Measurements from ENCODE around the gene DCBLD1. TPM values are rescaled to one million over a fixed set of nuclear protein-coding genes. Genes with fewer than 3 reads are reported as not detected.

Gene DCBLD1
- total and polyA plus RNA-seq, 9 of the 15 experiments (the other 6 are each of a cell fraction or from before 2014, with no cell fraction given): 0.80 to 8.5 (median 6.8) TPM

DNA sequence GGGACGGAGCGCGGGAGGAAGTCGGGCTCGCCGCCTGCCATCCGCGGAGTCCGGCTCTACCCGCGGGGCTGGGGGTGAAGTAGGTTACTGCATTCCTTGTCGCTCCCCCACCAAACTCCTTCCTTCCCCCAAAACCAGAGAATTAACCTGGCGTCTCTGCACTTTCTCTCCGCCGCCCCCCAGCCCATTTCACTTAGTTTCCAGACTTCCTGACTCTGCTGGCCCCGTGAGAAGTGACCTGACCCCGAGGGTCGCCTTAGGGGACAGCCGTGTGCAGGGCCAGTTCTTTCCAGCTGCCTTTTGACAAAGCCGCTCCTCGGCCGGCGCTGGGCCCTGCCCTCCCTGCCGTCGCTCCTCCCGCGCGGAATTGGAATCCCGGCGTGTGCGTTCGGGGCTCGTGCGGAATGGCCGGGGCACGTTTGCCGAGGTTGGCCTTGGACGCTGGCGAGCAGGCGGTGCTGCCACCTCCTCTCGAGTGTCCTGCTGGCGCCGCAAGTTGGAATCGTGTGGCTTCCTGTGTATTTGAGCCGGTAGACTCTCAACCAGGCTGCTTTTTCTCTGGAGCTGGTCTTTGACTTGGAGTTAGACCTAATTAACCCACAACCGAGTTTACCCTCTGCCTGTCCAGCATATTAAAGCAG, 650 bp downstream of the DCBLD1 start (continued):
- TF ChIP-seq, protein P1, sequence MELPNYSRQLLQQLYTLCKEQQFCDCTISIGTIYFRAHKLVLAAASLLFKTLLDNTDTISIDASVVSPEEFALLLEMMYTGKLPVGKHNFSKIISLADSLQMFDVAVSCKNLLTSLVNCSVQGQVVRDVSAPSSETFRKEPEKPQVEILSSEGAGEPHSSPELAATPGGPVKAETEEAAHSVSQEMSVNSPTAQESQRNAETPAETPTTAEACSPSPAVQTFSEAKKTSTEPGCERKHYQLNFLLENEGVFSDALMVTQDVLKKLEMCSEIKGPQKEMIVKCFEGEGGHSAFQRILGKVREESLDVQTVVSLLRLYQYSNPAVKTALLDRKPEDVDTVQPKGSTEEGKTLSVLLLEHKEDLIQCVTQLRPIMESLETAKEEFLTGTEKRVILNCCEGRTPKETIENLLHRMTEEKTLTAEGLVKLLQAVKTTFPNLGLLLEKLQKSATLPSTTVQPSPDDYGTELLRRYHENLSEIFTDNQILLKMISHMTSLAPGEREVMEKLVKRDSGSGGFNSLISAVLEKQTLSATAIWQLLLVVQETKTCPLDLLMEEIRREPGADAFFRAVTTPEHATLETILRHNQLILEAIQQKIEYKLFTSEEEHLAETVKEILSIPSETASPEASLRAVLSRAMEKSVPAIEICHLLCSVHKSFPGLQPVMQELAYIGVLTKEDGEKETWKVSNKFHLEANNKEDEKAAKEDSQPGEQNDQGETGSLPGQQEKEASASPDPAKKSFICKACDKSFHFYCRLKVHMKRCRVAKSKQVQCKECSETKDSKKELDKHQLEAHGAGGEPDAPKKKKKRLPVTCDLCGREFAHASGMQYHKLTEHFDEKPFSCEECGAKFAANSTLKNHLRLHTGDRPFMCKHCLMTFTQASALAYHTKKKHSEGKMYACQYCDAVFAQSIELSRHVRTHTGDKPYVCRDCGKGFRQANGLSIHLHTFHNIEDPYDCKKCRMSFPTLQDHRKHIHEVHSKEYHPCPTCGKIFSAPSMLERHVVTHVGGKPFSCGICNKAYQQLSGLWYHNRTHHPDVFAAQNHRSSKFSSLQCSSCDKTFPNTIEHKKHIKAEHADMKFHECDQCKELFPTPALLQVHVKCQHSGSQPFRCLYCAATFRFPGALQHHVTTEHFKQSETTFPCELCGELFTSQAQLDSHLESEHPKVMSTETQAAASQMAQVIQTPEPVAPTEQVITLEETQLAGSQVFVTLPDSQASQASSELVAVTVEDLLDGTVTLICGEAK (IDR thresholded peaks at IDR 0.05): peak; percentile 34; the same call in 1 of the 2 replicates
- TF ChIP-seq, protein P1 (CRISPR knock-in tag; IDR thresholded peaks at IDR 0.05): no peak
- TF ChIP-seq, protein P2, sequence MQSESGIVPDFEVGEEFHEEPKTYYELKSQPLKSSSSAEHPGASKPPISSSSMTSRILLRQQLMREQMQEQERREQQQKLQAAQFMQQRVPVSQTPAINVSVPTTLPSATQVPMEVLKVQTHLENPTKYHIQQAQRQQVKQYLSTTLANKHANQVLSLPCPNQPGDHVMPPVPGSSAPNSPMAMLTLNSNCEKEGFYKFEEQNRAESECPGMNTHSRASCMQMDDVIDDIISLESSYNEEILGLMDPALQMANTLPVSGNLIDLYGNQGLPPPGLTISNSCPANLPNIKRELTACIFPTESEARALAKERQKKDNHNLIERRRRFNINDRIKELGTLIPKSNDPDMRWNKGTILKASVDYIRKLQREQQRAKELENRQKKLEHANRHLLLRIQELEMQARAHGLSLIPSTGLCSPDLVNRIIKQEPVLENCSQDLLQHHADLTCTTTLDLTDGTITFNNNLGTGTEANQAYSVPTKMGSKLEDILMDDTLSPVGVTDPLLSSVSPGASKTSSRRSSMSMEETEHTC (IDR thresholded peaks at IDR 0.05): no peak
- TF ChIP-seq POLR2A (conservative IDR thresholded peaks at IDR 0.05): peak; percentile 65
- TF ChIP-seq MAFK (IDR thresholded peaks at IDR 0.05; ENCODE audit: low read length): no peak
- peak; percentile 60 for TF ChIP-seq RNF2 (IDR thresholded peaks at IDR 0.05)
- TF ChIP-seq NR2C1 (IDR thresholded peaks at IDR 0.05): no peak
- TF ChIP-seq NR2C1 (tag; IDR thresholded peaks at IDR 0.05): no peak
- no peak for TF ChIP-seq TFAM (CRISPR knock-in tag; conservative IDR thresholded peaks at IDR 0.05)
- TF ChIP-seq, protein P3, sequence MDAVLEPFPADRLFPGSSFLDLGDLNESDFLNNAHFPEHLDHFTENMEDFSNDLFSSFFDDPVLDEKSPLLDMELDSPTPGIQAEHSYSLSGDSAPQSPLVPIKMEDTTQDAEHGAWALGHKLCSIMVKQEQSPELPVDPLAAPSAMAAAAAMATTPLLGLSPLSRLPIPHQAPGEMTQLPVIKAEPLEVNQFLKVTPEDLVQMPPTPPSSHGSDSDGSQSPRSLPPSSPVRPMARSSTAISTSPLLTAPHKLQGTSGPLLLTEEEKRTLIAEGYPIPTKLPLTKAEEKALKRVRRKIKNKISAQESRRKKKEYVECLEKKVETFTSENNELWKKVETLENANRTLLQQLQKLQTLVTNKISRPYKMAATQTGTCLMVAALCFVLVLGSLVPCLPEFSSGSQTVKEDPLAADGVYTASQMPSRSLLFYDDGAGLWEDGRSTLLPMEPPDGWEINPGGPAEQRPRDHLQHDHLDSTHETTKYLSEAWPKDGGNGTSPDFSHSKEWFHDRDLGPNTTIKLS (IDR thresholded peaks at IDR 0.05; ENCODE audit: borderline replicate concordance, low read depth): peak; percentile 23; the same call in 1 of the 2 replicates
- TF ChIP-seq TOE1 (IDR thresholded peaks at IDR 0.05; ENCODE audit: borderline replicate concordance): no peak
- no peak for TF ChIP-seq TOE1 (CRISPR knock-in tag; IDR thresholded peaks at IDR 0.05; ENCODE audit: borderline replicate concordance, low read depth)
- TF ChIP-seq SUPT5H (IDR thresholded peaks at IDR 0.05): peak; percentile 42
- peak; percentile 33 for TF ChIP-seq TAF9B (IDR thresholded peaks at IDR 0.05; ENCODE audit: partially characterized antibody)
- TF ChIP-seq, protein P4, sequence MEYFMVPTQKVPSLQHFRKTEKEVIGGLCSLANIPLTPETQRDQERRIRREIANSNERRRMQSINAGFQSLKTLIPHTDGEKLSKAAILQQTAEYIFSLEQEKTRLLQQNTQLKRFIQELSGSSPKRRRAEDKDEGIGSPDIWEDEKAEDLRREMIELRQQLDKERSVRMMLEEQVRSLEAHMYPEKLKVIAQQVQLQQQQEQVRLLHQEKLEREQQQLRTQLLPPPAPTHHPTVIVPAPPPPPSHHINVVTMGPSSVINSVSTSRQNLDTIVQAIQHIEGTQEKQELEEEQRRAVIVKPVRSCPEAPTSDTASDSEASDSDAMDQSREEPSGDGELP (CRISPR knock-in tag; IDR thresholded peaks at IDR 0.05; ENCODE audit: borderline replicate concordance): peak; percentile 65; the same call in 1 of the 2 replicates
- peak; percentile 75 for TF ChIP-seq ZBTB17 (CRISPR knock-in tag; IDR thresholded peaks at IDR 0.05)
